ENCODE results near the gene KDM3B.

DNA sequence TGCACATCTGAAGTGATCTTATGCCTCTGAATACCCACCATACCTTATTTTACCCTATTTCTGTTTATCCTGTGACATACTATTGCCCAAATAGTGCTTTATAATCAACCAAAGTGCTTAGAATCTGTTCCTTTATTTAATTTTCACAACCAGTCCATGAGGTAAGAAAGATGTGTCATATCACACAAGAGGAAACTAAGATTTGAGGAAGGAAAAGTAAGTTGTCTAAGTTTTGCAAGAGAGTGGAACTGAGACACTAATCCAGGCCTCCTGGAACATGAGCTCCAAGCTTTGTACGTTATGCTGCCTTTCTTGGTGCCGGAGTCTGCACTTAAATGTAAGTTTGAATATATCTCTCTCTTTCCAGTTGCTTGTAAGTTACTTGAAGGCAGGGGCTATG lies 17.2 kb downstream of the KDM3B start:
- TF ChIP-seq, protein P1, sequence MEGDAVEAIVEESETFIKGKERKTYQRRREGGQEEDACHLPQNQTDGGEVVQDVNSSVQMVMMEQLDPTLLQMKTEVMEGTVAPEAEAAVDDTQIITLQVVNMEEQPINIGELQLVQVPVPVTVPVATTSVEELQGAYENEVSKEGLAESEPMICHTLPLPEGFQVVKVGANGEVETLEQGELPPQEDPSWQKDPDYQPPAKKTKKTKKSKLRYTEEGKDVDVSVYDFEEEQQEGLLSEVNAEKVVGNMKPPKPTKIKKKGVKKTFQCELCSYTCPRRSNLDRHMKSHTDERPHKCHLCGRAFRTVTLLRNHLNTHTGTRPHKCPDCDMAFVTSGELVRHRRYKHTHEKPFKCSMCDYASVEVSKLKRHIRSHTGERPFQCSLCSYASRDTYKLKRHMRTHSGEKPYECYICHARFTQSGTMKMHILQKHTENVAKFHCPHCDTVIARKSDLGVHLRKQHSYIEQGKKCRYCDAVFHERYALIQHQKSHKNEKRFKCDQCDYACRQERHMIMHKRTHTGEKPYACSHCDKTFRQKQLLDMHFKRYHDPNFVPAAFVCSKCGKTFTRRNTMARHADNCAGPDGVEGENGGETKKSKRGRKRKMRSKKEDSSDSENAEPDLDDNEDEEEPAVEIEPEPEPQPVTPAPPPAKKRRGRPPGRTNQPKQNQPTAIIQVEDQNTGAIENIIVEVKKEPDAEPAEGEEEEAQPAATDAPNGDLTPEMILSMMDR (conservative IDR thresholded peaks at IDR 0.05; ENCODE audit: low read depth in 2 of 2): no peak
- no peak for TF ChIP-seq CREB1 (CRISPR knock-in tag; IDR thresholded peaks at IDR 0.05; ENCODE audit: low read depth)
- no peak for TF ChIP-seq EZH2phosphoT487 (IDR thresholded peaks at IDR 0.05; ENCODE audit: unreplicated experiment)
- TF ChIP-seq EZH2 (IDR thresholded peaks at IDR 0.05; ENCODE audit: low read depth, unreplicated experiment): no peak
- TF ChIP-seq, protein P2, sequence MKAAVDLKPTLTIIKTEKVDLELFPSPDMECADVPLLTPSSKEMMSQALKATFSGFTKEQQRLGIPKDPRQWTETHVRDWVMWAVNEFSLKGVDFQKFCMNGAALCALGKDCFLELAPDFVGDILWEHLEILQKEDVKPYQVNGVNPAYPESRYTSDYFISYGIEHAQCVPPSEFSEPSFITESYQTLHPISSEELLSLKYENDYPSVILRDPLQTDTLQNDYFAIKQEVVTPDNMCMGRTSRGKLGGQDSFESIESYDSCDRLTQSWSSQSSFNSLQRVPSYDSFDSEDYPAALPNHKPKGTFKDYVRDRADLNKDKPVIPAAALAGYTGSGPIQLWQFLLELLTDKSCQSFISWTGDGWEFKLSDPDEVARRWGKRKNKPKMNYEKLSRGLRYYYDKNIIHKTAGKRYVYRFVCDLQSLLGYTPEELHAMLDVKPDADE (IDR thresholded peaks at IDR 0.05): no peak
- TF ChIP-seq, protein P3, sequence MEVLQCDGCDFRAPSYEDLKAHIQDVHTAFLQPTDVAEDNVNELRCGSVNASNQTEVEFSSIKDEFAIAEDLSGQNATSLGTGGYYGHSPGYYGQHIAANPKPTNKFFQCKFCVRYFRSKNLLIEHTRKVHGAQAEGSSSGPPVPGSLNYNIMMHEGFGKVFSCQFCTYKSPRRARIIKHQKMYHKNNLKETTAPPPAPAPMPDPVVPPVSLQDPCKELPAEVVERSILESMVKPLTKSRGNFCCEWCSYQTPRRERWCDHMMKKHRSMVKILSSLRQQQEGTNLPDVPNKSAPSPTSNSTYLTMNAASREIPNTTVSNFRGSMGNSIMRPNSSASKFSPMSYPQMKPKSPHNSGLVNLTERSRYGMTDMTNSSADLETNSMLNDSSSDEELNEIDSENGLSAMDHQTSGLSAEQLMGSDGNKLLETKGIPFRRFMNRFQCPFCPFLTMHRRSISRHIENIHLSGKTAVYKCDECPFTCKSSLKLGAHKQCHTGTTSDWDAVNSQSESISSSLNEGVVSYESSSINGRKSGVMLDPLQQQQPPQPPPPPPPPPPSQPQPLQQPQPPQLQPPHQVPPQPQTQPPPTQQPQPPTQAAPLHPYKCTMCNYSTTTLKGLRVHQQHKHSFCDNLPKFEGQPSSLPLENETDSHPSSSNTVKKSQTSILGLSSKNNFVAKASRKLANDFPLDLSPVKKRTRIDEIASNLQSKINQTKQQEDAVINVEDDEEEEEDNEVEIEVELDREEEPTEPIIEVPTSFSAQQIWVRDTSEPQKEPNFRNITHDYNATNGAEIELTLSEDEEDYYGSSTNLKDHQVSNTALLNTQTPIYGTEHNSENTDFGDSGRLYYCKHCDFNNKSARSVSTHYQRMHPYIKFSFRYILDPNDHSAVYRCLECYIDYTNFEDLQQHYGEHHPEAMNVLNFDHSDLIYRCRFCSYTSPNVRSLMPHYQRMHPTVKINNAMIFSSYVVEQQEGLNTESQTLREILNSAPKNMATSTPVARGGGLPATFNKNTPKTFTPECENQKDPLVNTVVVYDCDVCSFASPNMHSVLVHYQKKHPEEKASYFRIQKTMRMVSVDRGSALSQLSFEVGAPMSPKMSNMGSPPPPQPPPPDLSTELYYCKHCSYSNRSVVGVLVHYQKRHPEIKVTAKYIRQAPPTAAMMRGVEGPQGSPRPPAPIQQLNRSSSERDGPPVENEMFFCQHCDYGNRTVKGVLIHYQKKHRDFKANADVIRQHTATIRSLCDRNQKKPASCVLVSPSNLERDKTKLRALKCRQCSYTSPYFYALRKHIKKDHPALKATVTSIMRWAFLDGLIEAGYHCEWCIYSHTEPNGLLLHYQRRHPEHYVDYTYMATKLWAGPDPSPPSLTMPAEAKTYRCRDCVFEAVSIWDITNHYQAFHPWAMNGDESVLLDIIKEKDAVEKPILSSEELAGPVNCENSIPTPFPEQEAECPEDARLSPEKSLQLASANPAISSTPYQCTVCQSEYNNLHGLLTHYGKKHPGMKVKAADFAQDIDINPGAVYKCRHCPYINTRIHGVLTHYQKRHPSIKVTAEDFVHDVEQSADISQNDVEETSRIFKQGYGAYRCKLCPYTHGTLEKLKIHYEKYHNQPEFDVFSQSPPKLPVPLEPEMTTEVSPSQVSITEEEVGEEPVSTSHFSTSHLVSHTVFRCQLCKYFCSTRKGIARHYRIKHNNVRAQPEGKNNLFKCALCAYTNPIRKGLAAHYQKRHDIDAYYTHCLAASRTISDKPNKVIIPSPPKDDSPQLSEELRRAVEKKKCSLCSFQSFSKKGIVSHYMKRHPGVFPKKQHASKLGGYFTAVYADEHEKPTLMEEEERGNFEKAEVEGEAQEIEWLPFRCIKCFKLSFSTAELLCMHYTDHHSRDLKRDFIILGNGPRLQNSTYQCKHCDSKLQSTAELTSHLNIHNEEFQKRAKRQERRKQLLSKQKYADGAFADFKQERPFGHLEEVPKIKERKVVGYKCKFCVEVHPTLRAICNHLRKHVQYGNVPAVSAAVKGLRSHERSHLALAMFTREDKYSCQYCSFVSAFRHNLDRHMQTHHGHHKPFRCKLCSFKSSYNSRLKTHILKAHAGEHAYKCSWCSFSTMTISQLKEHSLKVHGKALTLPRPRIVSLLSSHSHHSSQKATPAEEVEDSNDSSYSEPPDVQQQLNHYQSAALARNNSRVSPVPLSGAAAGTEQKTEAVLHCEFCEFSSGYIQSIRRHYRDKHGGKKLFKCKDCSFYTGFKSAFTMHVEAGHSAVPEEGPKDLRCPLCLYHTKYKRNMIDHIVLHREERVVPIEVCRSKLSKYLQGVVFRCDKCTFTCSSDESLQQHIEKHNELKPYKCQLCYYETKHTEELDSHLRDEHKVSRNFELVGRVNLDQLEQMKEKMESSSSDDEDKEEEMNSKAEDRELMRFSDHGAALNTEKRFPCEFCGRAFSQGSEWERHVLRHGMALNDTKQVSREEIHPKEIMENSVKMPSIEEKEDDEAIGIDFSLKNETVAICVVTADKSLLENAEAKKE (CRISPR knock-in tag; IDR thresholded peaks at IDR 0.05): no peak

Data from GM23338 (cell line).